ENCODE results near the gene SMPD2.

The SMPD2 gene

DNA sequence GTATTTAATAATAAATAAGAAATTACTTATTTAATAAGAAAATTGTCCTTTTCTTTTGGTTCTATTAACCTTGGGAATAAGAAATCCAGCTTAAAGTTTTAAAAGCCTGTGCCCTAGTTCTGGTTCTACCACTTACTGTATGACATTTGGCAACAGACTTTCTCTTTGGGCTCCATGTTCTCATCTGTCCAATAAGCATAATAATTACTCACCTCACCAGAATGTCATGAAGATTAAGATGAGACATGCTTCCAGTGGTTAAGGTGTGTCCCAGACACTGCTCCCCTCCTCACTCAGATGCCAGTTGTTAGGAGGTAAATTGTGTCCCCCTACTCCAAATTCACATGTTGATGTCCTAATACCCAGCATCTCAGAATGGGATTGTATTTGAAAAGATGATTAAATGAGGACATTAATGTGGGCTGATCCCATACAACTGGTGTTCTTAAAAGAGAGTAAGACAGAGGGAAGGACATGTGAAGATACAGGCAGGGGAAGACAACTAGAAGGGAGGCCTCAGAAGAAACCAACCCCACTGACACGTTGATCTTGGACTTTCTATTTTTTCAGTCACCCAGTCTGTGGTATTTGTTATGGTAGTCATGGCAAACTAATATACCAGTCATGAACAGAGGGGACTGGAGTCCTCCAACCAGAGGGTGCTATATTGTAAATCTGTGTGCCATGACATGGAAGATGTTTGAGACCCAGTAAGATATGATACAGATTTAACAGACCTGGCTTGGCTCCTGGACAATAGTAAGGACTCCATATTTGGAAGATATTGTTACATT is 21.4 kb downstream of the SMPD2 start:
- DNase-seq: no peak

DNA sequence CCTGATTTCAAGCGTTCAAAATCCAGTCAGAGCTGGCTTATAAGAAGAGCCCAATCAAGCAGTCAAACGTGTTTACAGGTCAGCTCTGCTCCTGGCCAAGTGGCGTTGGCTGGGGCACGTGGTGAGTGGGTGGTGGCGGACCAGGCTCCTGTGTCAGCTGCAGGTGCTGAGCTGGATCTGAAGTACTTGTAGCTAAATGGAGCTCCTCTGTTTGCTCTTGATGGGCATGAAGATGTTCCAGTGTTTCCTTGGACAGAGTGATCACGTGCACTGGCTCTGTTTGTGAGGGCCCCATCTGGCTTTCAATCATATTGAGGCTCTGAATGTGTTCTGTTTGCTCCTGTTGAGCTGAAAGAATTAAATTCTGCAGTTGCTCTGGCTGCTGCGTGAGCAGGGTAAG is 25.2 kb downstream of the SMPD2 start:
- DNase-seq: no peak

DNA sequence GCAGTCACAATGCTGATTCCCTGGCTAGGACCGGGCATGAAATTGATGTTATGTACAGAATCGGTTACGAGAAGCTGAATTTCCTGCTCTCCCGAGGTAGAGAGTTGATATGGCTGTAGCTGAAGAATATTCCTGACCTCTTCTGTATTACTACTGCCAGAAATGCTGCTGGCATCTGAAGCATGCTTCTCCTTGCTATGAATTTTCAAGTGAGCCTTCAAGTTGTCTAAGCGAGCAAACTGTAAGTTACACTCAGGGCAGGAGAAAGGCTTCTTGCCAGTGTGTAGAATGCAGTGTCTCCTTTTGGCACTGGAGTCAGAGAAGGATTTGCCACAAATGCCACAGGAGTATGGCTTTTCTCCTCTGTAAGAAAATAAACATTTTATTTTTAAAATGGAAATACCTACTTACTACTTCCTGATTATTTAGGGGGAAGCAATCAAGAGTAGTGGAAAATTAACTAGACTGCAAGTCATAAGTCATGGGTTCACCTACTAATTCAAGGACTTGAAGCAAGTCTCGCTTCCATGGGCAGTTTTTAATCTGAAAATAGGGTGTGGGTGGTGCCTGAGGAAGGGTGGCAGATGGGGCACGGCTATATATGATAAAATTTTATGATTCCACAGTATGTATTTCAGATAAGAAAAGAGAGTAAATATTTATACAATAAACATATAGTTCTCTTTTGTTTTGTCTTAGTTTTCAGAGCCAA is 25.8 kb downstream of the SMPD2 start:
- no peak for DNase-seq

GRCh38 chr6:109467696-109468095 is 27.2 kb downstream of the SMPD2 start:
- DNase-seq: no peak

- DNase-seq: no peak
These were observed 29.2 kb downstream of the SMPD2 start for GRCh38 chr6:109469591-109470189.

- DNase-seq: no peak
These were observed 30.7 kb downstream of the SMPD2 start for GRCh38 chr6:109471105-109471810.

DNA sequence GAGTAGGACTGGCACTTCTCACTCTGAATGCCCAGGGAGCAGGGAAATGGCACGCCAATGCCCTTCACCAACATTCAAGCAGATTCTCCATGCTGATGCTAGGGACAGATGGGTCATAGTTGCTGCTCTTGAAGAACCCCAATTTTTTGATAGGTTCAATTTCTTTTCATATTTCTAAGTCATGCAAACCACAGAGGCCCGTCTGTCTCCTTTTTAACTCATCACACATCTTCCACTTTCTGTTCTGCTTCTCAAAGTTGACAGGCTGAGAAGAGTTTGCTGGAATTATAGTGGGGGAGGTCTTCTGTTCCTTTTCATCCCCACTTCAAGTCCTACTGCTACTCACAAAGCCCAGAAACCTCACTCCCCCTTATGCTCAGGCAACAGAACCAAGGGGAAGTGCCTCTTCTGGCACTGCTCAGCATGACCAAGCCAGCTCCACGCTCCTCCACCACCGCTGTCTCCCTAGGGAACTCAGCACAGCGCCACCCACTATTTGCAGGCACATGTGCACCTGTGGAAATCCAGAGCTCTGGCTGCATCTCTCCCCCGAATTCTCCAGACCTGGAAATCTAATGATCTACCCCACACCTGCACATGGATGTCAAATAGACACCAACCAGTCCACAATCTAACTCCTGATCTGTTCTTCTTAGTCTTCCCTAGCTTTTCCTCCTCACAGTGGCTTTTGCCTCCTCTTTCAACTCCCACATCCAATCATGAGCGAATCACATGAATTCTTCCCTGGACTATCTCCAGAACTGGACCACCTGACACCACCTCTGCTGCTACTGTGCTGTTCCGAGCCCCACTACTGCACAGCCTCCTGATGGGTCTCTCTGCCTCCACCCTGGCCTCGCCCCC is 31.8 kb downstream of the SMPD2 start:
- DNase-seq: no peak

- no peak for DNase-seq
These were observed 32.6 kb downstream of the SMPD2 start for GRCh38 chr6:109473120-109473519.

DNA sequence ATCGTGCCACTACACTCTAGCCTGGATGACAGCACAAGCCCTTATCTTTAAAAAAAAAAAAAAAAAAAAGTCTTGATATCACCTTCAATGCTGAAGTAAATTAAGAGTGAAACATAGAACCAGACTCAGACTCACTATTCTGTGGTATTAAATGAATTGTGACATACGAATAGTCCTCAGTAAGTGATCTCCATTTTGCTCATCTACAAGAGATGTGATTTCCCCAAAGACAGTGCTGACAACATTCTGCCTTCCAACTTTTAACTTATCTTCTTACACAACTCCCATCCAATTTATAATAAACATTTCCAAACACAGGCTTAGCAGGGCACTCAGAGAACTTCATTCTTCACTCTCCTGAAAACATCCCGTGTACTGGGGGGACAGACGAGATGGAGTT is 34.5 kb downstream of the SMPD2 start:
- DNase-seq: no peak

DNA sequence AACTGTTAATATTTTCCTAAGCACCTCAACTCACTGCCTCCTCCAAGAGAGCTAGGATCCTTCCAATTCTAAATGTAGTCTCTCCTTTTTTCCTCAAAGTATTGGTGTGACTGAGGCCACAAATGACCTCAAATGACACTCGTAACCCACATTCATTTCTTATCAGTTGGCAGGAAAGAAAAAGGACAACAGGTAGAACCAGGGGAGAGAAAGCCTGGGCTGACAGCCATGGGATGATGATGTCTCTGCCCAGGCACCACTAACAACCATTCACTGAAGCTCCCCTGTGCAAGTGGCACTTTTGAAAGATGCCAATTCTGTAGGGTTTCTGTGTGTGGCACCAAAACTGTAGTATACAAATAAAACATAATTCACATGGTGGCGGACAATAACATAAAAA is 35.1 kb downstream of the SMPD2 start:
- DNase-seq: no peak

DNA sequence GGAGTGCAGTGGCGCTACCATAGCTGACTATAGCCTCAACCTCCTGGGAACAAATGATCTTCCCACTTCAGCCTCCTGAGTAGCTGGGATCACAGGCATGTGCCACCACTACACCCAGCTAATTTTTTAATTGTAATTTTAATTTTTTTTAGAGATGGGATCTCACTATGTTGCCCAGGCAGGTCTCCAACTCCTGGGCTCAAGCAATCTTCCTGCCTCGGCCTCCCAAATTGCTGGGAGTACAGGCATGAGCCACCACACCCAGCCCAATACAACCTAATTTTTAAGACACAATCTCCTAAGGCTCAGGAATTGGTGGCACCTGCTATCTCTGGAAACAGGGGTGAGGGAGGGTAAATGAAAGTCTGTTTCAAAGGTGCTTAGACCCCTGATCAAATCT is 36.7 kb downstream of the SMPD2 start:
- DNase-seq: no peak

GRCh38 chr6:109477725-109478124 is 37.2 kb downstream of the SMPD2 start:
- DNase-seq: no peak

GRCh38 chr6:109478222-109478805 is 37.8 kb downstream of the SMPD2 start:
- DNase-seq: no peak

GRCh38 chr6:109478841-109479624 is 38.5 kb downstream of the SMPD2 start:
- peak; percentile 29 for DNase-seq

DNA sequence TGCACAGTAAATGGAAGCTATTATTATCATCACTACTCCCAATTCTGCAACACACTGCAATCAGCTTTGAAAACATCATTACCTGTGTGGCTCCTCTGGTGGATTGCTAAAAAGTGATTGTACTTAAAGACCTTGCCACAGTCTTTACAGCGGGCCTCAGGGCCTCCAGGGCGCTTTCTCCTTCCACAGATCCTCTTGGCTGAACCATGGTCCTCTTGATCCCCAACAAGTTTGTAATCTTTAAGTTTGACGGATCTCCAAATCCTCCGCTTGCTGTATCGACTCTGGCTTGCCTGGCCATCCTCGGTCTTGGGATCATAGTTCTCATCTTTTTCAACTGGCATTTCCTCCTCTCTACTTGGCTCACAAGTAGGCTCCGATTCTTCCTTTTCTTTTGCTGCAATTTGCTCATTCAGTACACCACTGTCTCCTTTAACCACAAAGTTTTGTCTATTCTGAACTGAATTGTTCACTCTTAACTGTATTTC is 40.5 kb downstream of the SMPD2 start:
- no peak for DNase-seq

DNA sequence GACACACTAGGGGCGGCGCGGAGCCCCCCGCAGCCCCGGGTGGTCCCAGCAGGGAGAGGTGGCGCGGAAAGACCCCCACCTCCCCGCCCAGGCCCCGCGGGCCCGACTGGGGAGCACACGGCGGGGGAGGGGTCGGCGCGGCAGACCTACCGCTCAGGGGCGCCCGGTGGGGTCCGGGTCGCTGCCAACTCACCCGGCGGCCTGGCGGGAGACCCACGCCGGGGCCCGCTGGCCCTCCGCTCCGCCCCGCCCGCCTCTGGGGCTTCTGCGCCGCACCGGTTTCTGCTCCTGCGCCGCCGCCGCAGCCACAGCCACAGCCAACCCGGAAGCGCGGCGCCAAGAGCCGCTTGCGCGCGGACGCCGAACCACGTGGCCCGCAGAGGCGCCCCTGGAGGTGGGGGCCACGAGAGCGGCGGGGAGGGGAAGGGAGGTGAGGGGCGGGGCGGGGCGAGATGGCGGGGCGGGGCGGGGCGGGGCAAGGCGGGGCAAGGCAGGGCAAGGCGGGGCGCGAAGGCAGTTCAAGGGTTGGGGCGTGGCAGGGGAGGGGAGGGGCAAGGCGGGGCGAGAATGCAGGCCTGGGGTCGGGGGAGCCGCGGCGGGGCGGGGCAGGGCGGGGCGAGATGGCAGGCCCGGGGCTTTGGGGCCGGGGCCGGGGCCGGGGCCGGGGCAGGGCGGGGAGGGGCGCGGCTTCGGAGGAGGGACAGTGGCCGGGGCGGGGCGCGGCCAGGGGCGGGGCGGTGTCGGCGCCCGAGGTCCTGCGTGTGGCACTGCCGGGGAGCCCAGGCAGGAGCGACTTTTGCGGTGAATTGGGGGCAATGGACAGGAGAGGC is 42.6 kb downstream of the SMPD2 start, which contains the start of gene ZBTB24:
Gene ZBTB24 (minus strand): TSS at position 315 of the 830 bp plus-strand sequence. CDS start 1,193 bp downstream, outside the sequence.
- DNase-seq: peak; percentile 89

GRCh38 chr6:109483735-109484057 is 43.2 kb downstream of the SMPD2 start:
- no peak for DNase-seq

- no peak for DNase-seq
These were observed 43.6 kb downstream of the SMPD2 start for GRCh38 chr6:109484122-109484521.

DNA sequence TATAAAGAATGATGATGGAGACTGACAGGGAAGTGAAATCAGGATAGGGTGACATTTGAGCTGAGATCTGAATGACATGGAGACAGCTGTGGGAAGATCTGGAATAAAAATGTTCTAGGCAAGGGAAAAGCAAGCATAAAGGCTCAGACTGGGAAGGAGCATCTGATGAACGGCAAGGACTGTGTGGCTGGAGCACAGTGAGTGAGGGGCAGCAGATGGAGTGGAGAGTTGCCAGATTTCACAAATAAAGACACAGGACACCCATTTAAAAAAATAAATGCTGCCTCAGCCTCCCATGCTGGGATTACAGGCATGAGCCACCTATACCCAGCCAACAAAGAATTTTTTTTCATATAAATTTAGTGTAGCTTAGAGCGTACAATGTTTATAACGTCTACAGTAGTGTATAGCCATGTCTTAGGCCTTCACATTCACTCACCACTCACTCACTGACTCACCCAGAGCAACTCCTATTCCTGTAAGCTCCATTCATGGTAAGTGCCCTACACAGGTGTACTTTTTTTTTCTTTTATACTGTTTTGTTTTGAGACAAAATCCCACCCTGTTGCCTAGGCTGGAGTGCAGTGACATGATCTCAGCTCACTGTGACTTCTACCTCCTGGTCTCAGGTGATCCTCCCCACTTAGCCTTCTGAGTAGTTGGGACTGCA is 44.9 kb downstream of the SMPD2 start:
- DNase-seq: no peak
